HG03159 (cell line): ENCODE measurements around the gene SDF2L1.

Experiments
- ATAC-seq: cut with Tn5 transposase; IDR thresholded peaks from one replicate; pipeline ENCODE4 v1.9.1; 2021; ENCODE audit warnings: mild to moderate bottlenecking, moderate library complexity; ENCODE audit not compliant: unreplicated experiment

SDF2L1 gene

DNA sequence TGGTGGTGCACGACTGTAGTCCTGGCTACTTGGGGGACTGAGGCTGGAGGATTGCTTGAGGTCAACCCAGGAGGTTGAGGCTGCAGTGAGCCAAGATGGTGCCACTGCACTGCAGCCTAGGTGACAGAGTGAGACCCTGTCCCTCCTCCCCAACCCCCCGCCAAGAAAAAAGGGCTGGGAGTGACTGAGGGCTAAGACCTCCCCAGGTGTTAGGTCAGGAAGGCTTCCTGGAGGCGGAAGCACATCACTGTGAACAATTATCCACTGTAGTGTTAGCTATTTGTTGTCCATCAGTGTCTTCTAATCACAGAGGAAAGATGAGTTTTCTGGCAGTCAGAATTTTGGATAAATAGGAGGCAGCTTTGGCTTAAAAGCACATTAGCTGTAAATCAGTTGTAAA lies 21.1 kb upstream of the SDF2L1 start:
- no peak for ATAC-seq

DNA sequence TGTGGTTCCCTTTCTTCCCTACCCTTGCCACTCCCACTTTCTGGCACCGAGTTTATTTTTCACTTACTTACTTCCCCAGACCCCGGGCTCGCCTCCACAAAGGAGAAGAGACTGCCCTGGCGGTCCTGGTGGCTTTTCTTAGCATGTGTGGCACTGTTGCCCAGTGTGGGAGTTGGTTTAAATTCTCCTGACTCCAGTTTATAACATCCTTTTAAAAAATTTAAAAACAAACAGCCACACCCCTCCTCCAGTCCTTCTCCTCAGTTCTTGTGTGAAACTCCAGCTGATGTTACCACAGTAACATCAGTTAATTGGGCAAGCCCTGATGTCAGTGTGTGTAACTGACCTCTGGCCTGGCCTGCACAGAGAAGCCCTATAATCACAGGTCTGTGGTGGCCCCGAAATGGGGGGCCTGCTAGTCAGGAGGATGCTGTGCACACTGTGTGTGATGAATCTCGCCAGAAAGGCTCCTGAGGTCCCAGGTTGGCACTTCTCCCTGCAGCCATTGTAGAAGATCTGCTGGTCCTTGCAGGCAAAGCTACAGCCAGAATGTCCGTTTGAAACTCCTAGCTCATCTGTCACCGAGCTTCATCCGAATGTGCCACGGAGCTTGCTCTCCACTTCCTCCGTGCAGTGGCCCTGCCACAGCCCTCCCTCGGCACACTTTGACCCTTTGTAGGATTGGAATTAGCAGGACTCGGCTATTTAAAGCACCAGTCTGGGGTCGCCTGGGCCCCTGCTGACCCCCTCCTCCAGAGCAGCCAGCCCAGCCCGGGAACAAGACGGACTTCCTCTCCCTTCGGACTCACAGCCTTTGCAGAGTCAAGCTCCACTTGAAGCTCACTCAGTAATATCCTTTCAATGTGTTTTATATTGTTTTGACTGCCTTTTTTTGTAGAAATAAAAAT lies 19.8 kb upstream of the SDF2L1 start:
- ATAC-seq, result no peak

DNA sequence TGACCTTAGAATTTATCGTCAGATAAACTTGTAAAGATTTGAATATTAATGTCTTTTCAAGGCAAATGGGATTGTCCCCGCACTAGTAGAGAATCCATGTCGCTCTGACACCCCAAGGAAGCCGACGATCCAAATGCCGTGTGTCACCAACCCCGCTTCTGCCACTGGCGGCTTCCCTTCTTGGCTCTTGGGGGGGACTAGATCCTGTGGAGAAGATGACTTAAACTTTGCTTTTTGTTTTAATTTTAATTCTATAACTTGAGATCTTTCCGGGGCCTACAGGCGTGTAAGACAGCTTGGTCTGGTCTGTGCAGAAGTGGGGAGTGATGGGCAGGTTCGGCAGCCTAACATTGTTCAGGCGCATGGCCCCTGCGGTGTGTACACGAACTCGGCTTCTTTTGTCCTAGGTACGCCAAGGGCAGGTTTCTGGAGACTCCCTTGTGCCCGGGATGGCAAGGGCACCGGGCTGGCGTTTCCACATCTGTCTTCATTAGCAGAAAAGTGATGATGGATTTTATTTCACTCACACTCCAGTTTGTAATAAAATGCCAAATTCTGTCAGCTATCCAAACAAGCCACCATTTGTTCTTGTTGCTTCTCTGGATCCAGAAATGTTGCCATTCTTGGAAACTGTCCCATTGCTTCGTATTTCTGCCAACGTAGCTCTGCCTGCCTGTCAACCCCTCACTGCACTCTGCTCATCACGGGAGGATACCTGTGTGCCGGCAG lies 19.0 kb upstream of the SDF2L1 start:
- ATAC-seq, result no peak

DNA sequence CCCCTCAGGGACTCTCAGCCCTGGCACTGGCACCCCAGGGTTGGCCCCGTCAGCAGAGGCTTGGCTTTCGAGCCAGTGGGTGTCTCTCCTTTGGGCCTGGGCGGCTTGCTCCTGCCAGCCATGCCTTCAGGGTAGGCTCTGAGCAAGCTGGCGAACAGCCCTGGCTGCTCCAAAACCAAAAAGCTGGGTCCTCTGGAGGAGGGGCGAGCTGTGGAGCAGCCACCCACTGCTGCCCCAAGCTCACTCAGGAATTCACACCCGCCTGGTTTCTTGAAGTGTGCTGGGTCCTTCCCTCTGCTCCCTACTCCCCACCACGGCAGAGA lies 18.5 kb upstream of the SDF2L1 start:
- no peak for ATAC-seq

DNA sequence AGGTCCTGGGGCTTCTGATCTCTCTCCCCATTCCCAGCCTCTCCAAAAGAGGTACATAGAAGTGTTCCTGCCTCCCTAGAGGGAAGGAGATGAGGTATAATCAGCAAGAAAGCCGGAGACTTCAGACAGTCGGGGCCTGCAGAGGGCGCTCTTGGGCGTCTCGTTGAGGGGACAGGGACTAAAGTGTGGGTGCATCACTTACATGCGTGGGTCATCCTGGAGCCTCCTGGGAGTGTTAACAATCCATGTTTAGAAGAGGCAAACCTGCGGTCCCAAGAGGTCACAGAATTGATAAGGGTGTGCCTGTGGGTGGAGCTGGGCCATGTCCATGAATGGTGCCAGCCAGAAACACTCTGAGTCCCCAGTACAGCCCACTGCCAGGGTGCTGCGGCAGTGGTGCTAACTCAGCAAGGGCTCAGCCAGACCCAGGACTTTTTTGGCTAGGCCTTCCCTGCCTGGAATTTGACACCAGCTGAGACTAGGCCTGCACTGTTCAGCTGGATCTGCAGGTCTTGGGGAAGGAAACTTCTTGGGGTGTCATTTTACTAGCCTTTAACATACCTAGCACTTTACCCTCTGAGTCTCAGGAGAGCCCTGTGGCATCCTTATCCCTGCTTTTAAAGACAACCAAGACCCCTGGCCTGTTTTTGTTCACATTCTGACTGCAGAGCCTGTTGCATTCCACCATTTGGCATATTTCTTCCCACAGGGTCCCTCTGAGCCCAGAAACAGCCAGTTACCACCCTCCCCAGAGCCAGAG lies 17.8 kb upstream of the SDF2L1 start:
- ATAC-seq, result no peak

DNA sequence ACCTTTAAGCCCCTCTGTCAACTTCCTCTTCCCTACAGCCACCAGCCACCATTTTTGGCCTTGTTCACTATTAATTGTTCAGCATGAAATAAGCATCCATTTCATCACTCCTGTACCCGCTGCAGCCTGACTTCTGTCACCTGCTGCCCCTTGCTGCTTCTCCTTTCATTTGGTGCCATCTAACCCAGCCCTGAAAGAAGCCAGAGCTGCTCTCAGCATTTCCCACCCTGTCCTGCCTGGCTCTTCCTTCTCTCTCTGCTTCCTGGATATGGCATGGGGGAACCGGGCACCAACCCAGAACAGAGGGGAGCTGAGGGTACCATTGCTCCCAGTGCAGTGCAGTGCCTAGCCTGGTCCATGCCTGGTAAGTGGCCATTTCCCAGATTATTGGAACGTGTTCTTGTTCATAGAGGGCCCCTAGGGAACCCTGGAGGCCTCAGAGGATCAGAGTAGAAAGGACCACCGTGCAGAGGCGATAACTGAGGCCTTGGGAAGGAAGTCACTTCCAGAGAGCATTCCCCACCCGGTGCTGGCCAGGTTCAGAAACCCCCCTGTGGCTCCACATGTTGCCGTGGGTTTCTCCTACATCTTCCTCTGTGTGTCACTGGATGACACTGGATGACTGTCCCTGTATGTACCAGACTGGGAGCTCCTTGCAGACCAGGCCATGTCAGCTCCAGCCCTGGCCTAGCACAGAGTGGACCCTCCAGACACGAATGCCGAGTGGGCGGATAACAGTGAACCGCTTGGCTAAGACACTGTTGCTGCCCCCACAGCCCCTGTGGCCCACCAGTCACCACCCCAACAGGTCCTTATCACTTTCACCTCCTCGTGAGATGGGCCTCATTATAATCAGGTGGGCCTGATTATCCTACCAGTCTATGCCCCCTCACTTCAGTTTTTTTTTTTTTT lies 17.0 kb upstream of the SDF2L1 start:
- ATAC-seq, result no peak

DNA sequence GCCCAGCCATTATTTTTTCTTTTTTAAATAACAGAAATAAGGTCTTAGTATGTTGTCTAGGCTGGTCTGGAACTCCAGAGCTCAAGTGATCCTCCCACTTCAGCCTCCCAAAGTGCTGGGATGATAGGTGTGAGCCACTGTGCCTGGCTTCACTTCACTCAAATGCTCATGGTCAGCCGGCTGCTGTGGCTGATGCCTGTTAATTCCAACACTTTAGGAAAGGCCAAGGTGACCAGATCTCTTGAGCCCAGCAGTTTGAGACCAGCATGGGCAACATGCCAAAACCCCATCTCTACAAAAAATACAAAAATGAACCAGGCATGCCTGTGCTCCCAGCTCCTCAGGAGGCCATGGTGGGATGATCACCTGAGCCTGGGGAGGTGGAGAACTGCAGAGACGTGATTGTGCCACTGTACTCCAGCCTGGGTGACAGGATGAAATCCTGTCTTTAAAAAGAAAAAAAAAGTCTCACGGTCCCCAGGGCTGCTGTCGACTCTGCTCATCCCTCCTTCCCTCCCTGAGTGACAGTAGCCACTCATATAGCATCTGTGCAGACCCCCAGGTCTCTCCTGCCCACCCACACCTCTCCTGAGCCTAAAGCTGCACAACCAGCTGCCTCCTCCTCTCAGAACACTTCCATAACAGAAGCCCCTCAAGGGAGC lies 15.9 kb upstream of the SDF2L1 start:
- no peak for ATAC-seq

DNA sequence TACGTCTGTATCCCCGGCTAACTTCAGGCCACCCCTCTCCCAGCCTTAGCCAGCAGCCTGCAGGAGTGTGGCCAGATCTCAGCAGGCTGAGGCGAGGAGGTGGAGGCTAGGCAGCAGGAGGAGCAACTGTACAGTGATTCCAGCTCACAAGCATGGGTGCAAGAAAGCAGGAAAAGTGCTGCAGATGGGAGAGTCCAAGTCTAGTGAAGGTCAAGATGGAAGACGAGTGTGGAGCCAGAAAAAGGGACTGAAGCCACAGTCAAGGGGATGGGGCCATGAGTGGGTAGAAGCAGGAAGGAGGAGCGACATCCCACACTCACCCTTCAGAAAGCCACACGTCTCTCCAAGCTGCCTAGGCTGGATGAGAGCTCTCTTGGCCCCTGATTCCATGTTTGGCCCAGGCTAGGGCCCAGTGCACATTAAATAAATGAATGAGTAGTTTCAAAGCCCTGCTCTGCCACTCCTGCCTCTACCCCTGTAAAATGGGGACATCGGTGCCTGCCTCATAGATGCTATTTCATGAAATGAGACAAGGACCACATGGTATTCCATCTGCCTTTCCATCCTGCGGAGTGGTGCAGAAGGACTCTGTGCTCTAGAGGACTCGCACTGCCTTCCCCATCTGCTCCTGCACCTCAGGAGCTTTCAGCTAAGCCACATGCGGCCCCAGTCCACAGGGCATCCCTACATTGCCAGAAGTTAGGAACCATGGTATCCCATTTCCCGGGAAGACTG lies 15.2 kb upstream of the SDF2L1 start:
- ATAC-seq, result no peak

DNA sequence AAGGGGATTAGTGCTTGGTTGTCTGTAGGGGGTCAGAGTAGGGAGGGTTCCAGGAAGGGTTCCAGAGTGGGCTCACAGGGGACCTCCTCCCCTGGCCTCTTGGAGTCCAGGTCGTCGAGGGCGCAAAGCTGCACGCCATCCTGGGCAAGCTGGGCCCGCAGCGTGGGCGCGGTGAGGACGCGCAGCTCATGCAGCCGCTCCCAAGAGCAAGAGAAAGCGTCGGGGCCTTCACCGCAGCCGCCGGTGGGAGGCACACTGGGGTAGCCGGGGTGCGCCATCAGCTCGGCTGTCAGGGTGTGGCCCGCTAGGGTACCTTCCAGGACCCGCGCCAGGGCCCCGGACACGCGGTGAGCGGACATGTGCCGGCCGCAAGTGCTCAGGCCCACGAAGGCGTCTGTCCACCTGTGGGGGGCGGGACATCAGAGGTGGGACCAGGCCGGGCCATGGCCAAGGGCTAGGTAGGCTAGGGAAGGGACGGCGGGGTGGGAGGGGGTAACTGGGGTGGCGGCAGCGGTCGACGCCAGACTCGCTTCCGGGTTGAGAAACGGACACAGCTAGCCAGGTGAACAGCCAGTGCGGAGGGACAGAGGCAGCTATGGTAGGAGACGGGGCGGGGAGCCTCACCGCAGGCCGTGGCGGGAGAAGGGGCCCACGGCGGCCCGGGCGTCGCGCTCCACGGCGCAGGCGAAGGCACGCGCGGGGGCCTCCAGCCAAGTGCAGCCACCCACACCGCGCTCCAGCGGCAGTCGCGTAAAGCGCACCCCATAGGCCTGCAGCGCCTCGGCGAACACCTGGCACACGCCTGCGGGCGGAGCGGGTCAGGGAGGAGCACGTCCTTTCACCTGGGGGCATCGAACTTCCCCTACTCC lies 13.5 kb upstream of the SDF2L1 start:
- peak; percentile 8 for ATAC-seq

DNA sequence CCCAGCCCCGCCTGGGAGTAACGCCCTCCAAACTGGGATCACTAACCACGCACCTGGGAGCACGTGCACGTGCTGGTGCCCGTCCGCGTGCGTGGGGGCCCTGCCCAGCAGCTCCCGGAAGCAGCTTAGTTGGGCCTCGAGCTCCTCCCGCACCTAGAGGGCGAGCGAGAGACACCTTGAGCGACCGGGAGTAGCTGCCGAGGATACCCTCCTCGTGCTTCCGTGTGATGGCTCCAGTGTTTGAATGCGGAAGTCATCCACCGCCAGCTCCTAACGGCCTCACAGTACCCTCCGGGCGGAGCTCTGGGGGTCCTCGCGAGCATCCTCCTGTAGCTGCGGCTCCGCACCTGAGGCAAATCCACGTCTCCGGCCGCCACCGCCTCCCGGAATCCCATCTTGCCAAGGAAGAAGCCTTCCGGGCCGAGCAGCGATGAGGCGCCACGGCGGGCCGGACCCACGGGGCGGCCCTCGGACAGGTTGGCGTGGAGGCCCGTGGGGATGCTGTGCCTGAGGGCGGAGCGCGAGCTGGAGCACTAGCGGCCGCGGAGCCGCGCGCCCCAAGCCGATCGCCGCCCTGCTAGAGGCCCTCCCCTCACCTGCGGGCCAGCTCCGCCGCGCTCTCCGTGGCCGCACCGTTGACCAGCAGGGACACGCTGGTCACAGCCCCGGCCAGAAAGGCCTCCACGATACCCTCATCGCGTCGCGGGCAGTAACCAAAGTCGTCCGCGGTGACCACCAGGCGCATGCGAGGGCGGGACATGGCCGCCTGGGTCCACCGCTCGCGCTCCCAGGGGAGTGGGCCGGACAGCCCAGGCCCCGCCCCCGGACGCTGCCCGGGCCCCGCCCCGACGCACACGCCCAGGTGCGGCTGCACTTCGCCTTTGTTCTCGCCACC lies 12.6 kb upstream of the SDF2L1 start, which contains the start of gene YDJC:
YDJC (minus strand) TSS at position 768 of the 895 bp plus-strand sequence; CDS start at position 760, 8 bp downstream.
- ATAC-seq, result peak; percentile 66

DNA sequence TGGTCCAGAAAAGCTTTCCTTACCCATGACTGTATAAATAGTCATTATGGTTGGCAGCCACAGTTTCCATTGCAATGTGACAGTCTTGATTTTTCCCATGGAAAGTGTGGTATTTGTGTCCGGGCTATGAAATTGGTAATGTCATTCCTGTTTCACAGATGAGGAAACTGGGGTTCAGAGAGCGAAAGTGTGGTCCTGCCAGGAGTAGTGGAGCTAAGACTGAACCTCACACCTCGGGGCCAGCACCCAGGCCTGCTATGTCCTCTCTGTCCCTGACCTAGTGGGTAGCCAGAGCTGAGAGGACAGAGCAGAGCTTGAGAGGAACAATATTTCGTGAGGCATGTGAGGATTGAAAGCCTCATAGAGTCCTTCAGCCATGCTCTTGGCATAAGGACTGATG lies 11.1 kb upstream of the SDF2L1 start:
- no peak for ATAC-seq

DNA sequence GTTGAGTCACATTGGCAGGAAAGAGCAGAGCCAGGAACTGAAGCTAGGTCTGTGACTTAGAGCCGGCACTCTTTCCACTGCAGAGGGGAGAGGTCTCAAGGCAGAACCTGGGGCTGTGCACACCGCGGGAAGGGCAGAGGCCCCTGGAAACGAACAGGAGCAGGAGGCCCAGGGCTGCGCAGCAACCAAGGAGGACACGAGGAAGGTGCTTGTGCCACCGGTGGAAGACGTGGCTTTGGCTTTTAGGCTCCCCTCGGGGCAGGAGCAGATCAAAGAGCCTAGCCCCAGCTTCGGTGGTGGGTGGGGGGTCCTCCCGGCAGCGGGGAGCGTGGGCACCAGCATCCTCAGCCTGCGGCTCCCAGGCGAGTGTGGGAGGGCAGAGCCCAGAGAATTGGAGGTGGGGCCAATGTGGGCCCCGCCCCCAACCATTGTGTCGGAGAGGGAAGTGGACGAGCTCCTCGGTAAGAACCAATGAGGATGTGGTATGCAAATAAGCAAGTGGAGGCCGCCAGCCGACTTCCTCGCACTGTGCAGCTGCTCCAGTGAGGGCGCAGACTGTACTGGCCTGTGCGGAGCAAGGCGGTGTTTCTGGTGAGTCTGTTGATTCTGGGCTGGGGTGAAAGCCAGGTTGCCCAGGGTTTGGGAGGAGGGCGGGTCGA lies 9.7 kb upstream of the SDF2L1 start, which contains the start of gene CCDC116:
CCDC116 (plus strand) TSS at position 524 of the 659 bp plus-strand sequence. CDS start 422 bp downstream, outside the sequence.
- no peak for ATAC-seq

DNA sequence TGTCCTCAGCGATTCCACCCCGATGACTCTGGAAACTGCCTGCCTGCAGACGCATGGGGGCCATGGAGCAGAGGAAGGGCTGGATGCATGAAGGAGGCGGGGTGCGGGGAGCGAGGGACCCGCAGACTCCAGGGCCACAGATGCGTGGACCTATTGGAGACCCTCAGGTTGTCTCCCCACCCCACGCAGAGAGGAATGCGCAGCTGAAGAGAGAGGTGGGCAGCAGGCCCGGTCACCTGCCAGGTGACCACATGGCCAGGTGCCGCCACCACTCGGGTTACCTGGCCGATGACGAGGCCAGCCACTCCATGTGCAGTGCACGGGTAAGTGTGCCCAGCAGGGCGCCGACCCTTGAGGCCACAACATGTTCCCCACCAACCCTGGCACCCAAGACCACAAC lies 9.2 kb upstream of the SDF2L1 start:
- no peak for ATAC-seq

DNA sequence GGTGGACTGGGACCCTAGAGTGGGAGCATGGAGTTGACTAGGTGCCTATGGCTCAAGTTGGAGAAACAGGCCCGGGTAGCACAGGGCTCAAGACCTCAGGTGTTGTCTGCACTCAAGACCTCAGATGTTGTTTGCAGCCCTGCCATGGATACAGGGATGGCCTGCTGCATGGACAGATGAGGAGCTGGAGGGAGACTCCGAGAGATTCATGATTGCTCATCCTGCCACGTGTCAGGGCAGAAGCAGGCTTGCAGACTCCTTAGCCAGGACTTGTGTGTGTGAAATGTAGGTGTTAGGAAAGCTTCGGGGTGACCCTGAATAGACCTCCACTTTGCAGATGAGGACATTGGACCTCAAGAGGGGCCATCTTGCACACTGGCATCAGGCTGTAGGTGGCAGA lies 8.6 kb upstream of the SDF2L1 start:
- ATAC-seq, result no peak

DNA sequence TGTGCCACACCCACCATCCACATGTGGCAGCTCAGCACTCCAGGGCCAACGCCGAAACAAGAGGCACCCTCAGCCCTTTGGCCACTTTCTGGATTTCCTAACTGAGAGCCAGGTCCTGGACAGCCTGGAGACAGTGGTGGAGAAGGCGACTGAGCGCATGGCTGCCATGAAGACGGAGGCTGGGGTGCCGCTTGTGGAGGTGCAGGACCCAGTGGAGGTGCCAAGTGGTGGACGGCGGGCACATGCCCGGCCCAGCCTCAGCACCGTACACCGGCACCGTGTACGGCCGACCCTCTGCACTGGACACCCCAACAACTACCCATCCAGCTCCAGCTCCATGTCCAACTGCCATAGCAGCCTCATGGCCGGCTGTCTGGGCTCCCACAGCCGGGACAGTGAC lies 8.0 kb upstream of the SDF2L1 start:
- ATAC-seq, result no peak

DNA sequence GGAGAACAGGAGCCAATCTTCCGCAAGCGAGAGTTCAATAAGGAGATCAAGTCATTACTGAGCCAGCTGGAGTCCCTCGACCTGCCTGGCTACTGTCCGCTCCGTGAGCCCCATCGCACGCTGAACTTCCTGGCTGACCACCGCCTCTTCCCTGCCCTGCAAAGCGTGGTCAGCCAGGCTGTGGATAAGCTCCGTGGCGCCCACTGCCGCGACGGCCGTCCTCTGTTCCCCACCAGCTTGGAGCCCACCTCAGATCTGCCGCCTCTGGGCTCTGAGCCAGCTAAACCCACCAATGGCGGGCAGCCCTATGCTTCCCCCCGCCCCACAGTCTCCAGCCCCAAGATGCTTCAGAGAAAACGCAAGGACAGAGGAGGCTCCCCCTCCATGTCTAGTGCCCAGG lies 7.3 kb upstream of the SDF2L1 start:
- ATAC-seq, result no peak
